PFSK-1 (cell line): ENCODE measurements around the gene DNAAF1.

ENCODE experiments used
- POLR2AphosphoS5 ChIP-seq: IDR thresholded peaks from 2 replicates; pipeline ENCODE4 v1.6.1; 2012; ENCODE audit warnings: low read depth, mild to moderate bottlenecking, control low read depth, low read length, moderate library complexity
- REST ChIP-seq, 2 experiments: IDR thresholded peaks; 2 replicates each; pipeline versions ENCODE4 v1.6.1 to v1.8.0; 2011 to 2012; ENCODE audit warnings: low read depth in 2 of 2, low read length in 2 of 2, control low read depth in 1 of 2, inconsistent platforms in 1 of 2, mild to moderate bottlenecking in 1 of 2, moderate library complexity in 1 of 2; ENCODE audit not compliant: insufficient read depth in 1 of 2
- TAF1 ChIP-seq: IDR thresholded peaks from 2 replicates; pipeline ENCODE4 v1.6.1; 2012; ENCODE audit warnings: low read length, control low read depth, borderline replicate concordance; ENCODE audit not compliant: insufficient read depth

- TF ChIP-seq POLR2AphosphoS5 (no peak), TAF1 (no peak), REST (IDR thresholded peaks at IDR 0.05; ENCODE audit: insufficient read depth in 1 of 2, low read depth in 2 of 2, low read length in 2 of 2) (no peak)
Measured at GRCh38 chr16:84205976-84206691, 61.0 kb downstream of the DNAAF1 start.
